Measurements from ENCODE around the gene CYP2W1. TPM values are rescaled to one million over a fixed set of nuclear protein-coding genes. Genes with fewer than 3 reads are reported as not detected.

CYP2W1 gene
- total and polyA plus RNA-seq, 10 of the 15 experiments (the other 5 are each of a cell fraction or from before 2014, with no cell fraction given): not detected

- TF ChIP-seq, protein P1, sequence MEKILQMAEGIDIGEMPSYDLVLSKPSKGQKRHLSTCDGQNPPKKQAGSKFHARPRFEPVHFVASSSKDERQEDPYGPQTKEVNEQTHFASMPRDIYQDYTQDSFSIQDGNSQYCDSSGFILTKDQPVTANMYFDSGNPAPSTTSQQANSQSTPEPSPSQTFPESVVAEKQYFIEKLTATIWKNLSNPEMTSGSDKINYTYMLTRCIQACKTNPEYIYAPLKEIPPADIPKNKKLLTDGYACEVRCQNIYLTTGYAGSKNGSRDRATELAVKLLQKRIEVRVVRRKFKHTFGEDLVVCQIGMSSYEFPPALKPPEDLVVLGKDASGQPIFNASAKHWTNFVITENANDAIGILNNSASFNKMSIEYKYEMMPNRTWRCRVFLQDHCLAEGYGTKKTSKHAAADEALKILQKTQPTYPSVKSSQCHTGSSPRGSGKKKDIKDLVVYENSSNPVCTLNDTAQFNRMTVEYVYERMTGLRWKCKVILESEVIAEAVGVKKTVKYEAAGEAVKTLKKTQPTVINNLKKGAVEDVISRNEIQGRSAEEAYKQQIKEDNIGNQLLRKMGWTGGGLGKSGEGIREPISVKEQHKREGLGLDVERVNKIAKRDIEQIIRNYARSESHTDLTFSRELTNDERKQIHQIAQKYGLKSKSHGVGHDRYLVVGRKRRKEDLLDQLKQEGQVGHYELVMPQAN (conservative IDR thresholded peaks at IDR 0.05): no peak; the same call in 1 of the 2 replicates
- TF ChIP-seq POLR2AphosphoS2 (IDR thresholded peaks at IDR 0.05; ENCODE audit: low read depth, low read length) (peak; percentile 78), ZBTB33 (IDR thresholded peaks at IDR 0.05) (no peak), JUND (IDR thresholded peaks at IDR 0.05; ENCODE audit: low read depth, low read length) (no peak), STAT3 (IDR thresholded peaks at IDR 0.05; ENCODE audit: low read depth, low read length) (peak; percentile 87), BRCA1 (IDR thresholded peaks at IDR 0.05; ENCODE audit: low read depth, low read length) (peak; percentile 42; the same call in 1 of the 2 replicates), MXI1 (IDR thresholded peaks at IDR 0.05; ENCODE audit: low read depth, low read length) (peak; percentile 76), RBBP5 (conservative IDR thresholded peaks at IDR 0.05) (no peak), SIN3A (IDR thresholded peaks at IDR 0.05; ENCODE audit: low read depth, low read length) (no peak; the same call in 1 of the 2 replicates), ZNF622 (IDR thresholded peaks at IDR 0.05) (no peak), SRF (IDR thresholded peaks at IDR 0.05; ENCODE audit: low read depth in 2 of 2, low read length in 2 of 2) (no peak), ZBTB4 (CRISPR knock-in tag; IDR thresholded peaks at IDR 0.05) (no peak), PAX5 (IDR thresholded peaks at IDR 0.05; ENCODE audit: borderline replicate concordance, low read depth, low read length) (peak; percentile 82), STAT1 (conservative IDR thresholded peaks at IDR 0.05) (peak; percentile 54; the same call in 1 of the 2 replicates), MTA2 (IDR thresholded peaks at IDR 0.05; ENCODE audit: low read depth) (peak; percentile 77), KDM1A (IDR thresholded peaks at IDR 0.05; ENCODE audit: borderline replicate concordance) (no peak)
- TF ChIP-seq, protein P2, sequence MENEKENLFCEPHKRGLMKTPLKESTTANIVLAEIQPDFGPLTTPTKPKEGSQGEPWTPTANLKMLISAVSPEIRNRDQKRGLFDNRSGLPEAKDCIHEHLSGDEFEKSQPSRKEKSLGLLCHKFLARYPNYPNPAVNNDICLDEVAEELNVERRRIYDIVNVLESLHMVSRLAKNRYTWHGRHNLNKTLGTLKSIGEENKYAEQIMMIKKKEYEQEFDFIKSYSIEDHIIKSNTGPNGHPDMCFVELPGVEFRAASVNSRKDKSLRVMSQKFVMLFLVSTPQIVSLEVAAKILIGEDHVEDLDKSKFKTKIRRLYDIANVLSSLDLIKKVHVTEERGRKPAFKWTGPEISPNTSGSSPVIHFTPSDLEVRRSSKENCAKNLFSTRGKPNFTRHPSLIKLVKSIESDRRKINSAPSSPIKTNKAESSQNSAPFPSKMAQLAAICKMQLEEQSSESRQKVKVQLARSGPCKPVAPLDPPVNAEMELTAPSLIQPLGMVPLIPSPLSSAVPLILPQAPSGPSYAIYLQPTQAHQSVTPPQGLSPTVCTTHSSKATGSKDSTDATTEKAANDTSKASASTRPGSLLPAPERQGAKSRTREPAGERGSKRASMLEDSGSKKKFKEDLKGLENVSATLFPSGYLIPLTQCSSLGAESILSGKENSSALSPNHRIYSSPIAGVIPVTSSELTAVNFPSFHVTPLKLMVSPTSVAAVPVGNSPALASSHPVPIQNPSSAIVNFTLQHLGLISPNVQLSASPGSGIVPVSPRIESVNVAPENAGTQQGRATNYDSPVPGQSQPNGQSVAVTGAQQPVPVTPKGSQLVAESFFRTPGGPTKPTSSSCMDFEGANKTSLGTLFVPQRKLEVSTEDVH (IDR thresholded peaks at IDR 0.05; ENCODE audit: low read depth, partially characterized antibody): no peak
- TF ChIP-seq, protein P3, sequence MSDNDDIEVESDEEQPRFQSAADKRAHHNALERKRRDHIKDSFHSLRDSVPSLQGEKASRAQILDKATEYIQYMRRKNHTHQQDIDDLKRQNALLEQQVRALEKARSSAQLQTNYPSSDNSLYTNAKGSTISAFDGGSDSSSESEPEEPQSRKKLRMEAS (IDR thresholded peaks at IDR 0.05; ENCODE audit: low read depth, low read length): peak; percentile 38; the same call in 1 of the 2 replicates
- TF ChIP-seq, protein P4, sequence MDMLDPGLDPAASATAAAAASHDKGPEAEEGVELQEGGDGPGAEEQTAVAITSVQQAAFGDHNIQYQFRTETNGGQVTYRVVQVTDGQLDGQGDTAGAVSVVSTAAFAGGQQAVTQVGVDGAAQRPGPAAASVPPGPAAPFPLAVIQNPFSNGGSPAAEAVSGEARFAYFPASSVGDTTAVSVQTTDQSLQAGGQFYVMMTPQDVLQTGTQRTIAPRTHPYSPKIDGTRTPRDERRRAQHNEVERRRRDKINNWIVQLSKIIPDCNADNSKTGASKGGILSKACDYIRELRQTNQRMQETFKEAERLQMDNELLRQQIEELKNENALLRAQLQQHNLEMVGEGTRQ (IDR thresholded peaks at IDR 0.05; ENCODE audit: borderline replicate concordance, low read depth, low read length): no peak
Observed at GRCh38 chr7:1024331-1024841, 41.4 kb downstream of the CYP2W1 start (continued).
